Measurements from ENCODE around the gene LRP1B.

DNA sequence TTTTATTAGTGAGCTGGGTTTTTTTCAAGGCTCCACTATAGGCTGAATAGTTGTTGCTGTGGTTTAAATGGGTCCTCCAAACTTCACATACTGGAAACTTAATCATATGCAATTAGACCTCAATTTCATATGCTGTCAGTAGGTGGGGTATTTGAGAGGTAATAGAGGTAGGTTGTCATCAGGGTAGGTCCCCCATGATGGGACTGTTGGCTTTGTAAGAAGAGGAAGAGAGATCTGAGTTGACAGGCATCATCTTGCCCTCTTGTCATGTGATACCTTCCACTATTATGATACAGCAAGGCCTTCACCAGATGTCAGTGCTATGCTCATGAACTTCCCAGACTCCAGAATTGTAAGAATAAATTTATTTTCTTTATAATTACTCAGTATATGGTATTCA, 819.4 kb downstream of the LRP1B start:
- TF ChIP-seq POLR2AphosphoS5 (IDR thresholded peaks at IDR 0.05; ENCODE audit: low read depth, low read length) (no peak), POLR2A (IDR thresholded peaks at IDR 0.05; ENCODE audit: low read depth, low read length) (no peak), TAF1 (IDR thresholded peaks at IDR 0.05; ENCODE audit: borderline replicate concordance, low read depth, low read length) (no peak)
